Measurements from ENCODE around the gene SLC6A6.

The SLC6A6 gene

DNA sequence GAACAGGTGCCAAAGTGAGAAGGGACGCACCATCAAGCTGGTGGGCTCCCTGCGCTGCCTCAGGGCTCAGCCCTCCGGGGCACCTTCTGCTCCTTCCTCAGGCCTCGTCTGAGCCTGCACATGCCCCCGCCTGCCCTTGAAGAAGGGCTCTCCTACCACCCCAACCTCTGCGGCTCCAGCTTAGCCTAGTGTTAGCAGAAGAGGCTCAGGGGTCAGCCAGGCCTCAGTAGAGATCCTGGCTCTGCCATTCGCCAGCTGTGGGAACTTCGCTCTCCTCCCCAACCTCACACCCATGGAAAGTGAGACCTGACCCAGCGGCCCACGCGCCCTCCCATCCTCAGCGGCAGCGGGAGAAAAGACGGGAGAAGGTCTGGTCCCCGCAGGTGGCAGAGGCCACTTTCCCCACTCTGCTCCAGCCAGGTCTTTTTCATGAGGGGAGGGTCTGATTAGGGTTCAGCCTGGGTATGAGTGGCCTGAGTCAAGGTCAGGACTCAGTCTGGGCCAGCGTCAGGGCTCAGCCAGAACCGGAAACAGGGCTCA is 129.5 kb downstream of the SLC6A6 start:
- no peak for DNase-seq

DNA sequence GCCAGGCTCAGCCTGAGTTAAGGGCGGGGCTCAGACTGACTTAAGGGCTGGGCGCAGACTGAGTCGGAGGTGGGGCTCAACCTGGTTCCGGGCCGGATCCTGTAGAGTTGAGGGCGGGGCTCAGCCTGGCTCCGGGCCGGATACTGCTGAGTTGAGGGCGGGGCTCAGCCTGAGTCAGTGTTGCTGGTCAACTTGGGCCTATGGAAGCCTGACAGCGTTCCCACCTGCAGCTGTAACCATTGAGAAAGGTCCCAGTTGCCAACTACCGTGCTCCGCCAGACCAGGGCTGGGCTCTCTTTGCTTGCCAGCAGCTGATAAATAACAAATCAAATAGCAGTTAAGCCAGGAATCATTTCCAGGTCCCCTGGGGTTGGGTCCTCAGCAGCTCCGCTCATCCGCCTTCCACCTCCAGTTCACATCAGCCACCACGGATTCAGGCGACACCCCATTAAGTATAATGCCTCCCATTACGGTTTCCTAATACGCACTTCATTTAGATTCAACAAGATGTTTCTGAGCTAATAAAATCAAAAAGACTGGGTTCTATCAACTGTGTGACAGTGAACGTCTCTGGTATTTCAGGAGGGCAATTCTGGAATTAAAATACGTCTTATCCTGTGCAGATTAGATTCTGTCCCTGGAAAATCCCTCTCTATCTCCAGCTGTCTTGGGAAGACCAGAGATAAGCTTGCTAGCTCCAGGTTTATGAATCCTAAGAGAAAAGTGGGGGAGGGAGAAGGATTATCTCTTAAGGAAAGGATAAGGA is 130.5 kb downstream of the SLC6A6 start:
- DNase-seq, result no peak

DNA sequence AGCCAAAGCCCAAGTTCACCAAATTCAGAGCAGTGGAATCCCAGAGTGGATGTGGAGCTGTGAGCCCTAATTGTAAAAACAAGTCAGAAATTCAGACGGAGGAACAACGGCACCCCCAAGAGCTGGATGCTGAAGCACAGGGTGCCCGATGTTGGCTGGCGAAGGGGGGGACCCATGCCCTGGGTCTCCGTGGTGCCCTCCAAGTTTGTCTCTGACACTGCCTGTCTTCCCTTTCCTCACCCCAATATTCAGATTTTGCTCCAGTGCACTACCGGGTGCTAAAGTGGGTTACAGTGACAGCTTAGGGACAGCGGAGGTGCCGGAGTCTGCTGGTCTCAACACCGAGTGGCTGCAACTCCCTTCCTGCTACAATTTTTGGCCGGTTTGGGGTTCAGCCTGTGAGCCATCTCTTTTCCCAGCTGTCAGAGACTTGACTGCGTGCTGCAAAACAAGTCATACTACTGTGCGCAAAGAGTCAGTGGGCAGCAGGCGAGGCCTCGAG is 131.1 kb downstream of the SLC6A6 start:
- no peak for DNase-seq

DNA sequence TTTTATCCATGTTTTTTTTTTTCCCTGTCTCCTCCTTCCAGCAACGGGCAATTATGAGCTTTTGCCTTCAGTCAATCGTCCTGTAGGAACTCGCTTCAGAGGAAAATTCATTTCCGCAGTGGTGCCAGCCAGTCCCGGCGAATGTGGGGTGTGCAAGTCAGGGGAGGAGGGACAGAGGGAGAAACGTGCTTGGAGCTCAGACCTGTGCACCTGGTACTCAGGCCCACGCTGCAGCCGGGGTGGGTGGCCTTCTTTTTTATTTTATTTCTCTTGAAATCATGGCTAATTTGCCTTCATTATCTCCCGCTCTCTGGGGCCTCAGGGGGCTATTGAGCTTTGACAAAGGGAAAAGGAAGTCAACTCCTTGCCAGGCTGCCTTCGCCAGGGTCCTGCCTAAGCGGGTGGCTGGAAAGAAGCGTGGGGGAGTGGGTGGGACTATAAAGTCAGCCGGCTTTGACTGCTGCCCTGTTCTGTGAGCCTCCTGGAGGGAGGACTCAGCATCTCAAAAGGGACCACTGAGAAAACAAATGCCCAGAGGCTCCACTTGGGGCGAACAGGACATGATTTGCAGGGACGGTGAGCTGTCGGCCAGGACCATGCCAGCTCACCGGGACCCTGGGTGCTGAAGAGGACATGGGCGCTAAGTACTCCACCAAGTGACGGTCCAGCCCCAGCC is 132.2 kb downstream of the SLC6A6 start:
- no peak for DNase-seq

DNA sequence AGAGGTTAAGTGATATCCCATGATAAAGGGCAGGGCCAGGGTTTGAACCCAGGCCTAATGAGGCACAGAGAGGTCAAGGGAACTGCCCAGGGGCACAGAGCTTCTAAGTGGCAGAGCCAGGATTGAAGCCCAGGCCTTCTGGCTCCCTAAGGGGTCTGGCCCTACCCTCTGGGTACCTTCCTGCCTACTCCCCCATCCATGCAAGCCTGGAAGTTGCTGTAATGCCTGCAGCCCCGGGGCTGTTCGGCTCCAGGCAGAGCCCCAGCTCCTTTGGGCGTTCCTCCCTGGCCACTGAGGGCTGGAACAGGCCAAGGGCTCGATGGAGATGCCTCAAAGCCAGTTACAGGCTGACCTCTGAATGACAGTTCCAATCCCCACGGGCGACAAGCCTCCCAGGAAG is 133.2 kb downstream of the SLC6A6 start:
- DNase-seq, result no peak

DNA sequence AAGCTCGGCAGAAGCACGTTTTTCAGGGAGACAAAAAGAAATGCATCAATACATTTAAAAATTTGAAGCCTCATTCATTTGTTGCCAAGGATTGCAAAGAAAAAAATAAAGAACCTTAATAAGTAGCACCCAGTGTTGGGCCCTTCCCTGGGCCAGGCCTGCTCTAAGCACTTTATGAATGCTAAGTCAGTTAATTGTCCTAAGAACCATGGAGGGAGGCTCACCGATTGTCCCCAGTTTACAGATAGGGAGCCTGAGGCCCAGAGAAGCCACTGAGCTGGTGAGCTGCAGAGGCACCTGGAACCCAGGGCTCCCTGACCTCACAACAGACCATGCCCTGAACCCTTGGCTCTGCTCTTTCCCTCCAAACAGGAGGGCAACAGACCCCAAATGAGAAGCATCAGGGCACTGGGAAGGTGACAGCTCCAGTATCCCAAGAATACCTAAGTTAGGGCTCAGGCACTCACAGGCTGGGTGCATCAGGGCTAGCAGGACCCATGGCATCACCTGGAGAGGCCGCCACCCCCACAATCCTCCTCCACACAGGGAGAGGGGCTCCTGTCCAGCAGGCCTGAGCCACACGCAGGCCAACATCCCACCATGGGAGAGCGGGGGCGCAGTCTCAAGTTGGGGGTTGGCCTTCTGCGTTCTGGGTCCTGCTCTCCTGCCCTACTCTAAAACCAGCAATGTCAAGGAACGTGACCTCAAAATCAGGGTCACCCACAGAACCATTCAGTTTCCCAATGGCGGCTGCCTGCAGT is 133.8 kb downstream of the SLC6A6 start:
- DNase-seq, result no peak

DNA sequence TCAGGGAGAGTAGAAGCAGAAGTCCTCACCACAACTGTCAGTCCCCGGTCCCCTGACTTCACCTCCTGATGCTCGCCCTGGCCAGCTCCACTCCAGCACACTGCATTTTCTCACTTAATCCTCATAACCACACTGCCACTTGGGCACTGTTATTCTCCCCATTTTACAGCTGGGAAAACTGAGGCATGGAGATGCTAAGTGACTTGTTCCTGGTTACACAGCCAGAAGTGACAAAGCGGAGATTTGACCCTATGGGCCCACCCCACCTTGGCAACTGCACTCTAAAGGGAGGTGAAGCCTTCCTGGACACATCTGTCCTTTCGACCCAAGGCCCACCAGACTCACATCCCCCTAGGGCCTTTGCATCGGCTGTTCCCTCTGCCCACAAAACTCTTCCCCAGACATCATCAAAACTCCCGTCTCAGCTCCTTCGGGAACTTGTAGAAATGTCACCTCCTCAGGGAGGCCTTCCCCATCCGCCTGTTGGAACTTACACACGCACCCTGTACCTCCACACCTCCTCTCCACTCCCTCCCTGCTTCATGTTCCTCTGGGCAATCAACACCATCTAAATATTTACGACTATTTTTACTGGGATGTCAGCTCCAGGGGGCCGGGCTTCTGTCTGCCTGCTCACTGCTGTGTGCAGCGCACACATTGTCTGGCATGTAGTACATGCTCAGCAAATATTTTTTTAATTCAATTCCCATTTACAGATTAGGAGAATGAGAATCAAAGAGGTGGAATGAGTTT is 134.6 kb downstream of the SLC6A6 start:
- no peak for DNase-seq

DNA sequence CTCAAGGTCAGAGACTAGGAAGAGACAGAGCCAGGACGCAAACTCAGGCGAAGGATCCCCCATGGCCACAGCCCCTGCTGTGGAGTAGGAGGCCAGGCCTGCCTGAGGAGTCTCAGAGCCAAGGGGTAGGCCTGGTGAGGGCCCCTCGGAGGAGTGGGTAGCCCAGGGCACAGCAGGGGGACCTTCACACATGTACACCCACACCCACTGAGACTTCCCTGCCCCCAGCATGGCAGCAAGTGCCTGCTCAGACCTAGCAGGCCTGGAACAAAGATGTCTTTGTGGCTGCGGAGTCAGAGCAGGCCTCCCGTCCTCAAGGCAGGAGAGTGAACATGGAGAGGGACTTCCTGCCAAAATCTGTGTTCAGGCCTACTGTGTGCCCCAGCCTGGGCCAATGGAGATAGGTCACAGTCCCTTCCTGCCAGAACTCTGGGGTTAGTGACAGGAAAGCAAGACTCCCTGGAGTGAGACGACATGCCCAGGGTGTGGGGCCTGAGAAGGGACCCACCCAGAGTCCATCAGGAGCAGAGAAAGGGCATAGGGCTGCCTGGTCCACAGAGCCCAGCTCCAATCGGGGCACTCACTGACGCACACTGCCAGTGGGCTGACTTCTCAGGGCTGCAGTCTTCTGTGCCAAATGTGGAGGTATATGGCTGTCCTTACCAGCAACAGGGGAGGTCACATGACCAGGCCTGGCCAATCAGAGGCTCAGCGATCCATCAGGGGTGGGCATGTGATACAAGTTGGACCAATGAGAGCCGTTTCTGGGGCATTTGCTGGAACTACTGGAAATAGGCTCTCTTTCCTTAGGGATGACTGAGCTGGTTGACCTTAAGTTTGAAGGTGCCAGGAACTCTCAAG is 135.4 kb downstream of the SLC6A6 start:
- DNase-seq, result no peak

DNA sequence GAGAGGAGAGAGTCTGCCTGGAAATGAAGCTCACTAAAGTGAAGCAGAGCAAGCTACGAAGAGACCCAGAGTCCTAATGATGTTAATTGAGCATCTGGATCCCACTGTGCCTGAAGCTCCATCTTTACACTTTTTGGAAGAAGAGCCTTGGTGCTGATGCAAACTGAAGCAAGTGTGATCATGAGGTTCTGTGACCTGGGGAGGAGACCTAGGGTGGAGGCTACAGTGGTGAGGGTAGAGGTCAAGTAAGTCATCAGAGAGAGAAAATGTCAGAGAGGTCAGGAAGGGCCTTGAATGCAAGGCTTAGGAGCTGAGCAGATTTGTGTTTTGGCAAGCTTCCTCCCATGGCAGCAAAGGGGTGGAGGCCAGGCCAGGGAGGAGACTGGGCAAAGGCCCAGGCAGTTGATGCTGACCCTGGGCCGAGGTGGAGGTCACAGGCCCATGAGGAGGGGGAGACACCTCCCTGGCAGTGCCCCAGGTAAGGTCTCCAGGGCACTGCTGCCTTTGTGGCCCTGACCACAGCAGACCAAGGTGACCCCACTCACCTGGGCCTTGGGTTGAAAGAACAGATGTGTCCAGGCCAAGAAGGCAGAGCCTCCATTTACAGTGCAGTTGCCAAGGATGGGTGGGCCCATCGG is 136.2 kb downstream of the SLC6A6 start:
- no peak for DNase-seq
